Body of pancreas (tissue), 4 donors: ENCODE data around the gene LRRFIP2. TPM values are rescaled to one million over a fixed set of nuclear protein-coding genes. Genes with fewer than 3 reads are reported as not detected.

Source experiments
- ATAC-seq: fragments of 150-250 bp; one replicate; pipeline ENCODE4 v1.9.1; 2016
- DNase-seq, 4 donors: peaks; one replicate each; pipeline ENCODE4 v3.0.0-alpha.2; 2019
- H3K27ac ChIP-seq, 4 donors: fragments of 200-600 bp; sonication (generic); 1 replicate in 3 of 4; 2 replicates in 1 of 4; pipeline versions ENCODE4 v1.5.1 to v1.6.1; 2016 to 2019; ENCODE audit warnings: mild to moderate bottlenecking in 1 of 4, mixed read lengths in 1 of 4, moderate library complexity in 1 of 4
- H3K27me3 ChIP-seq, 2 donors: fragments of 200-600 bp; sonication (generic); one replicate each; pipeline ENCODE4 v1.6.0; 2016; ENCODE audit warnings: mild to moderate bottlenecking in 1 of 2
- H3K36me3 ChIP-seq, 2 donors: fragments of 200-600 bp; sonication (generic); replicated peaks in 1 of 2; 2 replicates each; pipeline ENCODE4 v1.5.1; 2016; ENCODE audit warnings: low read depth in 2 of 2; ENCODE audit not compliant: insufficient read depth in 1 of 2
- H3K4me1 ChIP-seq: fragments of 200-600 bp; sonication (generic); one replicate; pipeline ENCODE4 v1.6.0; 2016
- H3K4me3 ChIP-seq, 2 donors: fragments of 200-600 bp; sonication (generic); 1 replicate in 1 of 2; 2 replicates in 1 of 2; pipeline ENCODE4 v1.5.1; 2016 to 2019
- H3K9me3 ChIP-seq, 3 donors: fragments of 200-600 bp; sonication (generic); 1 replicate in 2 of 3; 2 replicates in 1 of 3; pipeline ENCODE4 v1.5.1; 2016
- CTCF ChIP-seq, 7 experiments: fragments of 450-650 bp in 4 of 7; fragments of 200-600 bp in 3 of 7; sonication (generic) in 3 of 7; IDR thresholded peaks; one replicate each; pipeline ENCODE4 v1.5.1; 2016 to 2019; ENCODE audit warnings: antibody characterized with exemption in 7 of 7
- POLR2A ChIP-seq, 3 donors: fragments of 450-650 bp; IDR thresholded peaks; one replicate each; pipeline ENCODE4 v1.6.1; 2016; ENCODE audit warnings: antibody characterized with exemption in 3 of 3, mild to moderate bottlenecking in 2 of 3
- WGBS, 2 donors: methylation state at CpG; one replicate each; pipeline ENCODE4 v1.1.5; 2017; 5-methylcytosine and 5-hydroxymethylcytosine counted together
- intact Hi-C: fragments of 100-400 bp; cut with DNase I; formaldehyde crosslinking; loops from one replicate; pipeline ENCODE4 v1.15.1; 2023
- total RNA-seq, 2 donors: library from RNA; depleted of rRNA; stranded (reverse); fragments of >200 nt; gene quantifications; one replicate each; pipeline ENCODE4 v1.1.0, GENCODE V29; 2016

Gene LRRFIP2
- total RNA-seq, 2 donors from 2014 or later, result 23.4 to 56.6 TPM

DNA sequence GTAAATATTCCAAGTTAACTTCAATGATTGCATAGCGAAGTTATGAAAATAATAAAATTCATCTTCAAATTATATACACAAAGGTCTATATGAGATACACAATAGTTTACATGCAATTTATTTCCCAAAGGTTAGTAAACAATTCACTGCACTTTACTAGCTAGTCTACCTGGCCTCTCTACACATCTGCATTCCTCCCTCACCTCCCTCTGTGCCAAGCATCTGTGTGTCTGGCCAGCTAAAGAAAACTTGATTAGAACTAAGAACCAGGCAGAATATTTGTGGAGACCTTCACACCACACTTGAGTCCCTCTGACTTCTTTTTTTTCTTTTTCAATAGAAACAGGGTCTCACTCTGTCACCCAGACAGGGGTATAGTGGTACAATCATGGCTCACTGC lies 61.4 kb downstream of the LRRFIP2 start:
- DNase-seq, result no peak
- no peaks in the 10 kb centered on the region for H3K27me3 ChIP-seq
- no peak overlapping the region for H3K4me3 ChIP-seq
- no peak for ATAC-seq
- TF ChIP-seq CTCF (IDR thresholded peaks at IDR 0.05) (no peak), POLR2A (IDR thresholded peaks at IDR 0.05) (no peak)
- intact Hi-C loops, result no loop called here
- 95 to 100% methylated on average over 1 of the region's 1 CpG for WGBS, 2 donors
- no peaks in the 10 kb centered on the region for H3K9me3 ChIP-seq
- H3K36me3 ChIP-seq, result no peaks in the 10 kb centered on the region
- H3K4me1 ChIP-seq, result no peaks in the 10 kb centered on the region
- H3K27ac ChIP-seq, result no peak overlapping the region

GRCh38 chr3:37111199-37111598 lies 63.2 kb downstream of the LRRFIP2 start:
- ATAC-seq (no peak), DNase-seq (no peak)
- H3K27me3 ChIP-seq, result no peaks in the 10 kb centered on the region
- no peak for TF ChIP-seq CTCF (IDR thresholded peaks at IDR 0.05)
- no peak for TF ChIP-seq POLR2A (IDR thresholded peaks at IDR 0.05)
- no peaks in the 10 kb centered on the region for H3K9me3 ChIP-seq
- no peak overlapping the region for H3K4me3 ChIP-seq
- no peaks in the 10 kb centered on the region for H3K36me3 ChIP-seq
- intact Hi-C loops, result no loop called here
- WGBS, 2 donors, result 64 to 78% methylated on average over 2 of the region's 2 CpGs
- no peak overlapping the region for H3K27ac ChIP-seq
- H3K4me1 ChIP-seq, result no peaks in the 10 kb centered on the region

GRCh38 chr3:37107846-37108245 lies 66.5 kb downstream of the LRRFIP2 start:
- 94 to 98% methylated on average over 2 of the region's 2 CpGs for WGBS, 2 donors
- intact Hi-C loops, result no loop called here

GRCh38 chr3:37103103-37103808 lies 71.1 kb downstream of the LRRFIP2 start:
- peaks cover 5% of the 10 kb centered on the region for H3K4me1 ChIP-seq
- WGBS, 2 donors, result 30 to 40% methylated on average over 2 of the region's 2 CpGs
- intact Hi-C loops, result no loop called here
- H3K9me3 ChIP-seq, result no peaks in the 10 kb centered on the region
- H3K27me3 ChIP-seq, result no peaks in the 10 kb centered on the region
- no peak for TF ChIP-seq CTCF (IDR thresholded peaks at IDR 0.05)
- TF ChIP-seq POLR2A (IDR thresholded peaks at IDR 0.05), result no peak
- peak overlapping the region in 2 of 4 donors; percentile 7 to 29 for H3K27ac ChIP-seq
- no peak overlapping the region for H3K4me3 ChIP-seq
- ATAC-seq (no peak), DNase-seq (no peak)
- no peaks in the 10 kb centered on the region for H3K36me3 ChIP-seq

More at GRCh38 chr3:37107846-37108245, 66.5 kb downstream of the LRRFIP2 start:
- no peak for ATAC-seq
- no peak for DNase-seq
- no peak overlapping the region for H3K4me3 ChIP-seq
- no peaks in the 10 kb centered on the region for H3K9me3 ChIP-seq
- no peak for TF ChIP-seq POLR2A (IDR thresholded peaks at IDR 0.05)
- no peak for TF ChIP-seq CTCF (IDR thresholded peaks at IDR 0.05)
- no peaks in the 10 kb centered on the region for H3K36me3 ChIP-seq
- H3K4me1 ChIP-seq, result peaks cover 5% of the 10 kb centered on the region
- H3K27me3 ChIP-seq, result no peaks in the 10 kb centered on the region
- no peak overlapping the region for H3K27ac ChIP-seq

- no peaks in the 10 kb centered on the region for H3K36me3 ChIP-seq
- H3K4me3 ChIP-seq, result no peak overlapping the region
- intact Hi-C loops, result no loop called here
- no peak overlapping the region for H3K27ac ChIP-seq
- no peak for ATAC-seq
- WGBS, 2 donors, result 58 to 82% methylated on average over 1 of the region's 1 CpG
- H3K9me3 ChIP-seq, result no peaks in the 10 kb centered on the region
- H3K27me3 ChIP-seq, result no peaks in the 10 kb centered on the region
- TF ChIP-seq POLR2A (IDR thresholded peaks at IDR 0.05) (no peak), CTCF (IDR thresholded peaks at IDR 0.05) (no peak)
- no peak for DNase-seq
- peaks cover 23% of the 10 kb centered on the region for H3K4me1 ChIP-seq
Observed at GRCh38 chr3:37100411-37100810, 74.0 kb downstream of the LRRFIP2 start.
